Stimulated activated CD8-positive, alpha-beta memory T cell treated with anti-CD3 and anti-CD28 coated beads, Interleukin-4, amount 100 ng/mL, for 24 hours (primary cell): ENCODE measurements around the gene CD300C.
"Not testable (repeated sequence)": the region's sequence is repeated elsewhere in the genome, so short reads cannot be mapped to it uniquely, and the experiment has no call there.

Experiments used
- DNase-seq: peaks from one replicate; pipeline ENCODE4 v3.0.0-alpha.2; 2020; ENCODE audit warnings: low read depth

CD300C gene

DNA sequence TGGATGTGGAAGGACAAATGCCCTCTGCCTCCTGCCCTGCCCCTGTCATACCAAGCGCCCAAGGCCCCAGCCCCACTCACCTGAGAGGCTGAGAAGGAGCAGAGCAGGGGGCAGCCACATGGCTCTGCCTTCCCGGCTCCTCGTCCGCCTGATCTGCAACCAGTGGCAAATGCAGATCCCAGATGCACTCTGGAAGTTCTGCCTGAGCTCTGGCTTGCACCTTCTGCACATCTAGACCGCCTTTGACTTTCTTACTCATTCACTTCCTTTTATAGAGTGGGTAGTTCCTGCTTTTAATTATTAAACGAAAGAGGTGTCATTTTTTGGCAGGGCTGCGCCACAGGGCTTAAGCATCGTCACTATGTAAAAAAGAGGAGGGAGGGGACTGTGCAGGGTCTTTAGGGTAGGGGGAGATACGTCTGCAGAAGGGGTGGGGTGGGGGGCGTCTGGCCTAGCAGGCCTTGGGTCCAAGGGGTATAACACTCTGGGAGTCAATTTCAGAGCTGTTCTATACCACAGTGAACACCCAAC is 14.6 kb downstream of the CD300C start, which contains the start of gene CD300LB:
TSS of gene CD300LB (minus strand) at position 245 of the 531 bp plus-strand sequence. CDS start at position 120, 125 bp downstream.
- DNase-seq = no peak

DNA sequence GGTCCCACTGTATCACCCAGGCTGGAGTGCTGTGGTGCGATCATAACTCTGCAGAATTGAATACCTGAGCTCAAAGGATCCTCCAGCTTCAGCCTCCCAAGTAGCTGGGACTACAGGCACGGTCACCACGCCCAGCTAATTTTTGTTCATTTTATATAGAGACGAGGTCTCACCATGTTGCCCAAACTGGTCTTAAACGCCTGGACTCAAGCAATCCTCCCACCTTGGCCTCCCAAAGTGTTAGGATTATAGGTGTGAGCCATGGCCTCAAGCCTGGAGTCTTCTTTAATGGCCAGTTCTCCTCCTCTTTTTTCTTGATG is 15.1 kb downstream of the CD300C start:
- DNase-seq = no peak

DNA sequence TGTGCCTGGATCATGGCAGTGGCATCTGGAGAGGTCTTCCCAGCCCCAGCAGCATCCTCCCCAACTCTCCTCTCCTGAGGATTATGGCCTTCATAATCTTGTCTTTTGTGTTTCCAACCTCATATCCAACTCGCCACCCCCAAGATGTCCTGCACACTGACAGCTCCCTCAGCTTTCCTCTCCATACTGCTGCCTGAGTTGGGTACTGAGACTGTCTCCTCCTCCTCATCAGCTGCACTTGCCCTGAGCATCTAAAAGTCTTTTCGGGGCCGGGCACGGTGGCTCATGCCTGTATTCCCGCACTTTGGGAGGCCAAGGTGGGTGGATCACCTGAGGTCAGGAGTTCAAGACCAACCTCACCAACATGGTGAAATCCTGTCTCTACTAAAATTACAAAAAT is 16.7 kb downstream of the CD300C start:
- DNase-seq = no peak

- no peak for DNase-seq
These were observed 17.3 kb downstream of the CD300C start for GRCh38 chr17:74528491-74529199.

- DNase-seq = no peak
These were observed 18.2 kb downstream of the CD300C start for GRCh38 chr17:74527756-74528155.

DNA sequence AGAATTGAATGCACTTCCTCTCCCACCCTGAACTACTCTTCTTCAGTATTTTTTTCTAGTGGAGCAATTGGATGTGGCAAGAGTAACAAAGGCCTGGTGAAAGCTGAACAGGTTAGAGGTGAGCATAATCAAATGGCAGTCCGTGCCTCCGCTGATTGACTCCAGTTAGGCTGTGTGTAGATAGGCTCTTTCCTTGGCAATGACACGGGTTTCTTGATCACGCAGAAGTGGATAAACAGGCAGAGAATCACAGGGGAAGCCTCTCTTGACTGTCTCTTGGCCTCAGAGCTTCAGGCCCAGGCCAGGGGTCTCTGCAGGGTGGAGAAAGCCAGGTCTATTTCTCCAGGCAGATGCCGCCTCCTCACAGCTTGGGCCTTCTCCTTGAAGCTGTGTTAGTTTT is 18.8 kb downstream of the CD300C start:
- DNase-seq = no peak

GRCh38 chr17:74526681-74527080 is 19.2 kb downstream of the CD300C start:
- DNase-seq = no peak

DNA sequence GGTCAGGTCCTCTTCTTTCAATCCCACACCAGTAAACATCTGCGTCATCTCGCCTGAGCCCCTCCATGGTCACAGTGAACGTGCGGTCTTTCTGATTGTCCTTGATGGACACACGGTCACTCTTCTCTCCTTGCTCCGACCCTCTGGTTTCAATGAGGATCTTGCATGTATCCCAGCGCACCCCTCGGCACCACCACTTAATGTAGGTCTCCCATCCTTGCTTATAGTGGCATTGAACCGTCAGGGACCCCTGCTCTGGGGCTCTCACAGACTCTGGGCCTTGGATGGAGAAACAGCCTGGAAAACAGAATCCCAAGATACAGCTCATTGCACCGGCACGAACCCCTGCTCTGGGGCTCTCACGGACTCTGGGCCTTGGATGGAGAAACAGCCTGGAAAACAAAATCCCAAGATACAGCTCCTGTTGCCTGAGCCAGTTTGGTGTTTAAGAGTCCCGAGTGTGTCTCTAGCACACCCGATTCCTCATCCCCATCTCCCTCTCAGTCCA is 20.1 kb downstream of the CD300C start:
- DNase-seq = no peak

DNA sequence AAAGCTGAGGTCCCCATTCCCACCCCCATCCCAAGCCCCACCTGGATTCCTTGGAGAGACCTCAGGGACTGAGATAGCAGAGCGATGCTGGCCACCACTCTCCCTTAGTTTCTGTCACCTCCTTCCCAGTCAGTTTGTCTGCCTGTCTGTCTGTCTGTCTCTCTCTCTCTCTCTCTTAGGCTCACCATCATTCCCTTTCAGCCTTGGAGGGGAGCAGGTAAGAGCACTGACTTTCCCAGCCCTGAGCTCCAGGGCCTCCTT is 20.5 kb downstream of the CD300C start:
- DNase-seq = no peak

- no peak for DNase-seq
These were observed 21.1 kb downstream of the CD300C start for GRCh38 chr17:74524653-74525464.

- DNase-seq = no peak
These were observed 22.6 kb downstream of the CD300C start for GRCh38 chr17:74523308-74523707.

DNA sequence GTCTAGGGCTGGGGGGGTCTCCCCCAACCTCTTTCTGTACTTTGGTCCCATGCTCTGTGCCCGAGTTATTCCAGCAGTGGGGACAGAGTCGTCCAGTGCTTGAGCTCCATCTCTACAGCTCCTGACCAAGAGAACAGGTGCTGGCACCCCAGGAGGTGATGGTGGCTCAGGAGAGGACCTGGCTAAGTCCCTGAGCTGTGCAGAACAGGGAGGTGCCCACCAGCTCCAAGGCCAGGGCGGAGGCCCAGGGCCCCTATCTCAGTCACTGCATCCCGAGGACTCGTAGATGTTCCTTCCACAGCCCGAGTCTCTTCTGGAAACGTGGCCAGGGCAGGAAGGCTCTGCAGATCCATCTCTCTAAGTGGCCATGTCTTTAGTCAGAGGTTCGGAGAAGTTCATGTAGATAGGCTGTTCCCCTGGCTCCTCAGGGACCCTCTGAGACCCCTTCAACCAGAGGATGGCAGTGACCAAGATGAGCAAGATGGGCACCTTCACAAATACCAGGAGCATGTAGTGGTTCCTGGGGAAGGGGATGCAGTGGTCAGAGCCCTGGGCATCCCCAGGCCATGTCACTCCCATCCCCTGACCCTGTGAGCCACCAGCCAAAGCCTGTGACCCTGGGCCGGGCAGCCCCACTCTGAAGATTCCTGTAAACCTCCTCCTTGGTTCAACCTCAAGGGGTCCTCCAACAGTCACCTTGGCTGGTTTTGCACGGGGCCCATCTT is 23.4 kb downstream of the CD300C start:
- DNase-seq = no peak

GRCh38 chr17:74521701-74522201 is 24.2 kb downstream of the CD300C start:
- DNase-seq = no peak

GRCh38 chr17:74520790-74521480 is 25.0 kb downstream of the CD300C start:
- DNase-seq = no peak

- DNase-seq = no peak
These were observed 25.9 kb downstream of the CD300C start for GRCh38 chr17:74520016-74520434.

DNA sequence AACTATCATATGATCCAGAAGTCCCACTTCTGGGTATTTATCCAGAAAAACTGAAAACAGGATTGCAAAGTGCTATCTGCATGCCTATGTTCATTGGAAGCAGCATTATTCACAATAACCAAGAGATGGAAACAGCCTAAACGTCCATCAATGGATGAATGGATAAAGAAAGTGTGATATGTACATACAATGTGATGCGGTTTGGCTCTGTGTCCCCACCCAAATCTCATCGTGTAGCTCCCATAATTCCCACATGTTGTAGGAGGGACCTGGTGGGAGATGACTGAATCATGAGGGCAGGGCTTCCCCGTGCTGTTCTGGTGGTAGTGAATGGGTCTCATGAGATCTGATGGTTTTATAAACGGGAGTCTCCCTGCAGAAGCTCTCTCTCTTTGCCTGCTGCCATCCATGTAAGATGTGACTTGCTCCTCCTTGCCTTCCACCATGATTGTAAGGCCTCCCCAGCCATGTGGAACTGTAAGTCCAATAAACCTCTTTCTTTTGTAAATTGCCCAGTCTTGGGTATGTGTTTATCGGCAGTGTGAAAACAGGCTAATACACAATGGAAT is 27.4 kb downstream of the CD300C start:
- not testable (repeated sequence) for DNase-seq

GRCh38 chr17:74516561-74517328 is 29.2 kb downstream of the CD300C start:
- no peak for DNase-seq

GRCh38 chr17:74515941-74516340 is 30.0 kb downstream of the CD300C start:
- no peak for DNase-seq

DNA sequence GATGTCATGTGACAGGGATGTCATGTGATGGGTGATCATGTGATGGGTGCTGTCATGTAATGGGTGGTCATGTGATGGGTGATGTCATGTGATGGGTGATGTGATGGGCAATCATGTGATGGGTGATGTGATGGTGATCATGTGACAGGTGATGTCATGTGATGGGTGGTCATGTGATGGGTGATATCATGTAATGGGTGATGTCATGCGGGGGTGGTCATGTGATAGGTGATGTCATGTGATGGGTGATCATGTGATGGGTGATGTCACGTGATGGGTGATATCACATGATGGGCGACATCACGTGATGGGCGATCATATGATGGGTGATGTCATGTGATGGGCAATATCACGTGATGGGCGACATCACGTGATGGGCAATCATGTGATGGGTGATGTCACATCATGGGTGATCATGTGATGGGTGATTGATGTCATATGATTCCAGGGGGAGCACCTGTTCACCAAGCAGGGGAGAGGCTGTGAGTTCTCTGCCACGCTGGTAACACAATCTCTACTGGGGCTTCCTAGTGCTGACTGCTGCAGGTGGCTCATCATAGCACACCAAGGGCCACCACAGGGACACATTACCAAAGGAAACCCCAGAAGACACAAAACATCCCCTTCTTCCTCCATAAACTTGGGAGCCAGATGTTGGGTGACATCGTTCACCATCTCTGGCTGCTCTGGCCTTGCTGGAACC is 31.1 kb downstream of the CD300C start:
- peak; percentile 11 for DNase-seq
